Measurements from ENCODE around the gene MACC1.
A peak's percentile ranks its signal among the peaks of the same experiment; 100 is the strongest.
"Not testable (repeated sequence)": the region's sequence is repeated elsewhere in the genome, so short reads cannot be mapped to it uniquely, and the experiment has no call there.

The MACC1 gene

GRCh38 chr7:20124087-20124486 is 93.1 kb downstream of the MACC1 start:
- DNase-seq, result not testable (repeated sequence)

- not testable (repeated sequence) for DNase-seq
Observed at GRCh38 chr7:20122653-20123316, 94.4 kb downstream of the MACC1 start.

- no peak for DNase-seq
Observed at GRCh38 chr7:20122073-20122472, 95.1 kb downstream of the MACC1 start.

GRCh38 chr7:20121404-20121803 is 95.8 kb downstream of the MACC1 start:
- DNase-seq, result no peak

- not testable (repeated sequence) for DNase-seq
Observed at GRCh38 chr7:20120611-20121168, 96.5 kb downstream of the MACC1 start.

- DNase-seq, result no peak
Observed at GRCh38 chr7:20116869-20117268, 100.3 kb downstream of the MACC1 start.

GRCh38 chr7:20114468-20114867 is 102.7 kb downstream of the MACC1 start:
- peak in 1 of 5 experiments; percentile 2 for DNase-seq

GRCh38 chr7:20113427-20114027 is 103.7 kb downstream of the MACC1 start:
- no peak for DNase-seq

GRCh38 chr7:20112696-20113095 is 104.5 kb downstream of the MACC1 start:
- no peak for DNase-seq

- no peak for DNase-seq
Observed at GRCh38 chr7:20111821-20112542, 105.2 kb downstream of the MACC1 start.

- no peak for DNase-seq
Observed at GRCh38 chr7:20107582-20107981, 109.6 kb downstream of the MACC1 start.

- no peak for DNase-seq
Observed at GRCh38 chr7:20104696-20105095, 112.5 kb downstream of the MACC1 start.

- DNase-seq, result no peak
Observed at GRCh38 chr7:20102982-20103381, 114.2 kb downstream of the MACC1 start.

GRCh38 chr7:20095862-20096261 is 121.3 kb downstream of the MACC1 start:
- DNase-seq, result no peak

- DNase-seq, result no peak
Observed at GRCh38 chr7:20095436-20095835, 121.7 kb downstream of the MACC1 start.

- no peak for DNase-seq
Observed at GRCh38 chr7:20089431-20089830, 127.8 kb downstream of the MACC1 start.

- DNase-seq, result no peak
Observed at GRCh38 chr7:20085086-20085485, 132.1 kb downstream of the MACC1 start.

Measured in T-helper 2 cell (primary cell).